Measurements from ENCODE around the gene BRAF. TPM values are rescaled to one million over a fixed set of nuclear protein-coding genes. Genes with fewer than 3 reads are reported as not detected.
"Not testable (repeated sequence)": the region's sequence is repeated elsewhere in the genome, so short reads cannot be mapped to it uniquely, and the experiment has no call there.

BRAF gene
- polyA plus RNA-seq, 1 donor, result 25.7 TPM

GRCh38 chr7:140920745-140921144 lies 4.0 kb downstream of the BRAF start:
- H3K4me3 ChIP-seq (ENCODE audit: low read length), result no peak overlapping the region
- no peaks in the 10 kb centered on the region for H3K27me3 ChIP-seq (ENCODE audit: control insufficient read depth, insufficient read depth, low read length)
- H3K27ac ChIP-seq (ENCODE audit: low read length), result no peak overlapping the region
- H3K36me3 ChIP-seq (ENCODE audit: control insufficient read depth, insufficient read depth, low read length), result peaks cover 2% of the 10 kb centered on the region
- peaks cover 3% of the 10 kb centered on the region for H3K4me1 ChIP-seq (ENCODE audit: control insufficient read depth, insufficient read depth, low read length)
- no peak for DNase-seq
- WGBS (ENCODE audit: insufficient coverage, low lambda C conversion rate), result 100% methylated on average over 1 of the region's 1 CpG
- no peaks in the 10 kb centered on the region for H3K9me3 ChIP-seq (ENCODE audit: control insufficient read depth, low read depth, low read length)

- Histone ChIP-seq H3K4me1 (ENCODE audit: control insufficient read depth, insufficient read depth, low read length) (no peaks in the 10 kb centered on the region), H3K9me3 (ENCODE audit: control insufficient read depth, low read depth, low read length) (no peaks in the 10 kb centered on the region), H3K4me3 (ENCODE audit: low read length) (no peak overlapping the region), H3K27ac (ENCODE audit: low read length) (no peak overlapping the region), H3K27me3 (ENCODE audit: control insufficient read depth, insufficient read depth, low read length) (no peaks in the 10 kb centered on the region), H3K36me3 (ENCODE audit: control insufficient read depth, insufficient read depth, low read length) (peaks cover 2% of the 10 kb centered on the region)
- WGBS (ENCODE audit: insufficient coverage, low lambda C conversion rate), result no CpG with 5 or more reads among the region's 6 CpGs
- no peak for DNase-seq
These were observed 6.5 kb downstream of the BRAF start for GRCh38 chr7:140918236-140918635.

GRCh38 chr7:140917258-140917657 lies 7.5 kb downstream of the BRAF start:
- Histone ChIP-seq H3K9me3 (ENCODE audit: control insufficient read depth, low read depth, low read length) (no peaks in the 10 kb centered on the region), H3K27ac (ENCODE audit: low read length) (no peak overlapping the region), H3K36me3 (ENCODE audit: control insufficient read depth, insufficient read depth, low read length) (peaks cover 2% of the 10 kb centered on the region), H3K4me3 (ENCODE audit: low read length) (no peak overlapping the region), H3K27me3 (ENCODE audit: control insufficient read depth, insufficient read depth, low read length) (no peaks in the 10 kb centered on the region), H3K4me1 (ENCODE audit: control insufficient read depth, insufficient read depth, low read length) (peaks cover 8% of the 10 kb centered on the region)
- DNase-seq, result no peak
- WGBS (ENCODE audit: insufficient coverage, low lambda C conversion rate), result no CpG with 5 or more reads among the region's 1 CpG

GRCh38 chr7:140915935-140916555 lies 8.7 kb downstream of the BRAF start:
- 100% methylated on average over 1 of the region's 4 CpGs for whole genome bisulfite sequencing (ENCODE audit: insufficient coverage, low lambda C conversion rate)
- H3K4me1 ChIP-seq (ENCODE audit: control insufficient read depth, insufficient read depth, low read length), result peaks cover 8% of the 10 kb centered on the region

GRCh38 chr7:140914083-140914482 lies 10.6 kb downstream of the BRAF start:
- no peaks in the 10 kb centered on the region for H3K27me3 ChIP-seq (ENCODE audit: control insufficient read depth, insufficient read depth, low read length)
- H3K27ac ChIP-seq (ENCODE audit: low read length), result no peak overlapping the region
- H3K36me3 ChIP-seq (ENCODE audit: control insufficient read depth, insufficient read depth, low read length), result peaks cover 6% of the 10 kb centered on the region
- H3K4me1 ChIP-seq (ENCODE audit: control insufficient read depth, insufficient read depth, low read length), result peaks cover 8% of the 10 kb centered on the region
- DNase-seq, result no peak
- H3K4me3 ChIP-seq (ENCODE audit: low read length), result no peak overlapping the region
- no peaks in the 10 kb centered on the region for H3K9me3 ChIP-seq (ENCODE audit: control insufficient read depth, low read depth, low read length)

More at GRCh38 chr7:140915935-140916555, 8.7 kb downstream of the BRAF start:
- Histone ChIP-seq H3K36me3 (ENCODE audit: control insufficient read depth, insufficient read depth, low read length) (peaks cover 2% of the 10 kb centered on the region), H3K27me3 (ENCODE audit: control insufficient read depth, insufficient read depth, low read length) (no peaks in the 10 kb centered on the region), H3K4me3 (ENCODE audit: low read length) (no peak overlapping the region), H3K9me3 (ENCODE audit: control insufficient read depth, low read depth, low read length) (no peaks in the 10 kb centered on the region), H3K27ac (ENCODE audit: low read length) (no peak overlapping the region)
- DNase-seq, result no peak

- no CpG with 5 or more reads among the region's 5 CpGs for WGBS (ENCODE audit: insufficient coverage, low lambda C conversion rate)
- not testable (repeated sequence) for H3K27ac ChIP-seq (ENCODE audit: low read length); H3K36me3 ChIP-seq (ENCODE audit: control insufficient read depth, insufficient read depth, low read length); H3K9me3 ChIP-seq (ENCODE audit: control insufficient read depth, low read depth, low read length); H3K27me3 ChIP-seq (ENCODE audit: control insufficient read depth, insufficient read depth, low read length); DNase-seq; H3K4me1 ChIP-seq (ENCODE audit: control insufficient read depth, insufficient read depth, low read length); H3K4me3 ChIP-seq (ENCODE audit: low read length)
These were observed 11.2 kb downstream of the BRAF start for GRCh38 chr7:140913596-140913928.

GRCh38 chr7:140911746-140912145 lies 13.0 kb downstream of the BRAF start:
- WGBS (ENCODE audit: insufficient coverage, low lambda C conversion rate), result no CpG with 5 or more reads among the region's 1 CpG
- peaks cover 8% of the 10 kb centered on the region for H3K4me1 ChIP-seq (ENCODE audit: control insufficient read depth, insufficient read depth, low read length)
- peaks cover 3% of the 10 kb centered on the region for H3K36me3 ChIP-seq (ENCODE audit: control insufficient read depth, insufficient read depth, low read length)
- H3K4me3 ChIP-seq (ENCODE audit: low read length), result no peak overlapping the region
- H3K9me3 ChIP-seq (ENCODE audit: control insufficient read depth, low read depth, low read length), result no peaks in the 10 kb centered on the region
- DNase-seq, result no peak
- no peak overlapping the region for H3K27ac ChIP-seq (ENCODE audit: low read length)
- H3K27me3 ChIP-seq (ENCODE audit: control insufficient read depth, insufficient read depth, low read length), result no peaks in the 10 kb centered on the region

DNA sequence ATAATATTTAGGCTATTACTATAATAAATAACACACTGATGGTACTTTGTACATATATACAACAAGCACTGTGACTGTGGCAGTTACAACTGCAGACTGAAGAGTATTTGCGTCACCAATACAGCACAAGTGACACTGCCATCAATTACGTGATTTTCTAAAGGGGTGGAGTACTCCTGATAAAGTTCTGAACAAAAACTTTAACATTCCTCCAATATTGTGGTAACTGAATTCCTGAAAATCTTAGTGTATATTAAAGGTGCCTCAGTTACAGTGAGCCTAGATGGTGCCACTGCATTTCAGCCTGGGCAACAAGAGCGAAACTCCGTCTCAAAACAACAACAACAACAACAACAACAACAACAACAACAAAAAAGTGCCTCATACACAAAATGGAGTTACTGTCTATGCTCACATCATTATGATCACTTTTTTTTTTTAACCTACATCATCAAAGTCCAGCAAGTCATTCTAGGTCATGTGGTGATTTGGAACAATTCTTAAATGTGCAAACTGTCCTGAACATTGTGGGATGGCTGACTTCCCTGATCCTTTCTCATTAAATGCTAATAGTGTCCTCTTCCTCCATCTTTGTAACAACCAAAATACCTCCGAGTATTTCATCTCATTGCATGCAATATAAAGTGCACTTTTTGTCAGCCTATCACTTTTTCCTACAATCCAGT lies 15.1 kb downstream of the BRAF start:
- Histone ChIP-seq H3K4me1 (ENCODE audit: control insufficient read depth, insufficient read depth, low read length) (peaks cover 8% of the 10 kb centered on the region), H3K4me3 (ENCODE audit: low read length) (no peak overlapping the region), H3K36me3 (ENCODE audit: control insufficient read depth, insufficient read depth, low read length) (peaks cover 3% of the 10 kb centered on the region), H3K27me3 (ENCODE audit: control insufficient read depth, insufficient read depth, low read length) (no peaks in the 10 kb centered on the region), H3K9me3 (ENCODE audit: control insufficient read depth, low read depth, low read length) (no peaks in the 10 kb centered on the region), H3K27ac (ENCODE audit: low read length) (no peak overlapping the region)
- no peak for DNase-seq
- 80% methylated on average over 1 of the region's 5 CpGs for WGBS (ENCODE audit: insufficient coverage, low lambda C conversion rate)

GRCh38 chr7:140908361-140908760 lies 16.4 kb downstream of the BRAF start:
- no peak overlapping the region for H3K4me3 ChIP-seq (ENCODE audit: low read length)
- no peaks in the 10 kb centered on the region for H3K27me3 ChIP-seq (ENCODE audit: control insufficient read depth, insufficient read depth, low read length)
- H3K36me3 ChIP-seq (ENCODE audit: control insufficient read depth, insufficient read depth, low read length), result peaks cover 3% of the 10 kb centered on the region
- no peak overlapping the region for H3K27ac ChIP-seq (ENCODE audit: low read length)
- no CpG with 5 or more reads among the region's 2 CpGs for WGBS (ENCODE audit: insufficient coverage, low lambda C conversion rate)
- H3K4me1 ChIP-seq (ENCODE audit: control insufficient read depth, insufficient read depth, low read length), result peaks cover 8% of the 10 kb centered on the region
- no peaks in the 10 kb centered on the region for H3K9me3 ChIP-seq (ENCODE audit: control insufficient read depth, low read depth, low read length)
- no peak for DNase-seq

DNA sequence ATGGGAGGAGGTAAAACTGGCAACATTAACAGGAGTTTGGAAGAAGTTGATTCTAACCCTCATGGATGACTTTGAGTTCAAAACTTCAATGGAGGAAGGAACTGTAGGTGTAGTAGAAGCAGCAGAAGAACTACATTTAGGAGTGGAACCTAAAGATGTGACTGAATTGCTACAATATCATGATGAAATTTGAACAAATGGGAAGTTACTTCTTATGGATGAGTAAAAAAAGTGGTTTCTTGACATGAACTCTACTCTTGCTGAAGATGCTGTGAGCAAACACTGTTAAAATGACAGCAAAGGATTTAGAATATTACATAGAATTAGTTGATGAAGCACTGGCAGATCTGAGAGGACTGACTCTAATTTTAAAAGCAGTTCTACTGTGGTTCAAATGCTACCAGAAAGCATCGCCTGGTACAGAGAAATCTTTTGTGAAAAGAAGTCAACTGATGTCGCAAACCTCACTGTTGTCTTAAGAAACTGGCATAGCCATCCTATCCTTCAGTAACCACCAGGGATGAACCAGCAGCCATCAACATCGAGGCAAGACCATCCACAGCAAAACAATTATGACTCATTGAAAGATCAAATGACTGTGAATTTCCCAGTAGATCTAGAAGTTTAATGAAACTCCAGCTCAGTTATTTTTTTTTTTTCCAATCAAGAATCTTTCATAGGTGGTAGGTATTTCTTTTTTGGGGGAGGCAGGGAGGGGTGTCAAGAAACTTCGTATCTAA lies 20.8 kb downstream of the BRAF start:
- no peak for DNase-seq
- H3K27me3 ChIP-seq (ENCODE audit: control insufficient read depth, insufficient read depth, low read length), result no peaks in the 10 kb centered on the region
- no peaks in the 10 kb centered on the region for H3K9me3 ChIP-seq (ENCODE audit: control insufficient read depth, low read depth, low read length)
- H3K4me1 ChIP-seq (ENCODE audit: control insufficient read depth, insufficient read depth, low read length), result peaks cover 4% of the 10 kb centered on the region
- no peak overlapping the region for H3K4me3 ChIP-seq (ENCODE audit: low read length)
- H3K36me3 ChIP-seq (ENCODE audit: control insufficient read depth, insufficient read depth, low read length), result no peaks in the 10 kb centered on the region
- 100% methylated on average over 1 of the region's 4 CpGs for WGBS (ENCODE audit: insufficient coverage, low lambda C conversion rate)
- no peak overlapping the region for H3K27ac ChIP-seq (ENCODE audit: low read length)

Measured in large intestine (tissue), 3 donors.